Activated CD8-positive, alpha-beta memory T cell treated with anti-CD3 and anti-CD28 coated beads, Interleukin-2, amount 10 ng/mL, durations not matched to agents 7 days and 5 days (primary cell): ENCODE measurements around the gene DBR1. TPM values are rescaled to one million over a fixed set of nuclear protein-coding genes. Genes with fewer than 3 reads are reported as not detected.
"Not testable (repeated sequence)": the region's sequence is repeated elsewhere in the genome, so short reads cannot be mapped to it uniquely, and the experiment has no call there.

Experiments used
- ATAC-seq: fragments of 150-1000 bp; cut with Tn5 transposase; one replicate; pipeline ENCODE4 v1.10.0; 2021; ENCODE audit warnings: moderate library complexity
- CTCF ChIA-PET: fragments of 350-600 bp; sonication (Branson Sonifier 250); formaldehyde crosslinking; loops from one replicate; lab custom pipeline; 2021; ENCODE audit warnings: antibody characterized with exemption; lab: Charles Lee
- DNase-seq: peaks from one replicate; pipeline ENCODE4 v3.0.0-alpha.2; 2020
- H3K27ac Mint-ChIP-seq: one replicate; pipeline ENCODE4 v1.8.0; 2021; ENCODE audit warnings: mild to moderate bottlenecking, mixed read lengths
- H3K27me3 Mint-ChIP-seq: one replicate; pipeline ENCODE4 v1.8.0; 2021; ENCODE audit warnings: mixed read lengths
- H3K36me3 Mint-ChIP-seq: one replicate; pipeline ENCODE4 v1.8.0; 2021; ENCODE audit warnings: mild to moderate bottlenecking, mixed read lengths
- H3K4me1 Mint-ChIP-seq: one replicate; pipeline ENCODE4 v1.8.0; 2021; ENCODE audit warnings: mixed read lengths
- H3K4me3 Mint-ChIP-seq: one replicate; pipeline ENCODE4 v1.8.0; 2021; ENCODE audit warnings: mild to moderate bottlenecking, moderate library complexity, mixed read lengths
- H3K9me3 Mint-ChIP-seq: one replicate; pipeline ENCODE4 v1.8.0; 2022; ENCODE audit warnings: low read depth, mixed read lengths
- total RNA-seq, 2 experiments: library from RNA; stranded (reverse); gene quantifications; one replicate each; pipeline ENCODE4 v1.2.3, GENCODE V29; 2021

The DBR1 gene
- total RNA-seq, 2 experiments from 2014 or later: 22.0 to 23.0 TPM

GRCh38 chr3:138172625-138173024, 2.1 kb downstream of the DBR1 start:
- no peak overlapping the region for H3K27ac Mint-ChIP-seq
- H3K4me3 Mint-ChIP-seq: peak overlapping the region; percentile 48
- DNase-seq (no peak), ATAC-seq (no peak)
- peaks cover 31% of the 10 kb centered on the region for H3K36me3 Mint-ChIP-seq
- CTCF ChIA-PET: interaction anchor here (1.0 to 1.2 kb wide), 2 partner anchors 421 to 743 kb away, joined by 3 read pairs; partner anchors contain the start of gene CEP70
- H3K27me3 Mint-ChIP-seq: no peaks in the 10 kb centered on the region
- peaks cover 33% of the 10 kb centered on the region for H3K4me1 Mint-ChIP-seq
- H3K9me3 Mint-ChIP-seq: no peaks in the 10 kb centered on the region

- no peak overlapping the region for H3K4me3 Mint-ChIP-seq
Measured at GRCh38 chr3:138165061-138165460, 9.7 kb downstream of the DBR1 start.

GRCh38 chr3:138157743-138158142, 17.0 kb downstream of the DBR1 start:
- DNase-seq (no peak), ATAC-seq (no peak)
- H3K4me1 Mint-ChIP-seq: no peaks in the 10 kb centered on the region
- peaks cover 5% of the 10 kb centered on the region for H3K9me3 Mint-ChIP-seq
- peaks cover 2% of the 10 kb centered on the region for H3K27me3 Mint-ChIP-seq
- no peak overlapping the region for H3K4me3 Mint-ChIP-seq
- H3K27ac Mint-ChIP-seq: no peak overlapping the region
- H3K36me3 Mint-ChIP-seq: peaks cover 24% of the 10 kb centered on the region
- CTCF ChIA-PET: no interaction called here

More at GRCh38 chr3:138165061-138165460, 9.7 kb downstream of the DBR1 start:
- Mint-ChIP-seq H3K27me3 (no peaks in the 10 kb centered on the region), H3K27ac (no peak overlapping the region), H3K4me1 (no peaks in the 10 kb centered on the region), H3K9me3 (no peaks in the 10 kb centered on the region), H3K36me3 (peaks cover 60% of the 10 kb centered on the region)
- ATAC-seq (no peak), DNase-seq (no peak)
- CTCF ChIA-PET: no interaction called here

GRCh38 chr3:138154534-138154933, 20.2 kb downstream of the DBR1 start:
- H3K27ac Mint-ChIP-seq: no peak overlapping the region
- DNase-seq: no peak
- H3K9me3 Mint-ChIP-seq: peaks cover 5% of the 10 kb centered on the region
- H3K36me3 Mint-ChIP-seq: peaks cover 3% of the 10 kb centered on the region
- CTCF ChIA-PET: no interaction called here
- H3K27me3 Mint-ChIP-seq: peaks cover 2% of the 10 kb centered on the region
- no peak for ATAC-seq
- H3K4me1 Mint-ChIP-seq: no peaks in the 10 kb centered on the region
- no peak overlapping the region for H3K4me3 Mint-ChIP-seq

GRCh38 chr3:138148503-138148902, 26.2 kb downstream of the DBR1 start:
- Mint-ChIP-seq H3K27ac (no peak overlapping the region), H3K27me3 (peaks cover 19% of the 10 kb centered on the region), H3K4me3 (no peak overlapping the region), H3K4me1 (no peaks in the 10 kb centered on the region), H3K36me3 (peaks cover under 1% of the 10 kb centered on the region), H3K9me3 (no peaks in the 10 kb centered on the region)
- no peak for ATAC-seq
- no peak for DNase-seq
- CTCF ChIA-PET: no interaction called here

- H3K4me3 Mint-ChIP-seq, H3K36me3 Mint-ChIP-seq, CTCF ChIA-PET, DNase-seq, ATAC-seq, H3K27ac Mint-ChIP-seq, H3K4me1 Mint-ChIP-seq, H3K9me3 Mint-ChIP-seq: not testable (repeated sequence)
- H3K27me3 Mint-ChIP-seq: peaks cover 44% of the 10 kb centered on the region
Measured at GRCh38 chr3:138142181-138142580, 32.5 kb downstream of the DBR1 start.

GRCh38 chr3:138140940-138141339, 33.8 kb downstream of the DBR1 start:
- no peak overlapping the region for H3K27ac Mint-ChIP-seq
- peaks cover 46% of the 10 kb centered on the region for H3K27me3 Mint-ChIP-seq

GRCh38 chr3:138139691-138140090, 35.0 kb downstream of the DBR1 start:
- peaks cover 46% of the 10 kb centered on the region for H3K27me3 Mint-ChIP-seq
- no peak overlapping the region for H3K27ac Mint-ChIP-seq
- no peak for DNase-seq
- H3K4me1 Mint-ChIP-seq: peaks cover 2% of the 10 kb centered on the region
- H3K9me3 Mint-ChIP-seq: no peaks in the 10 kb centered on the region
- ATAC-seq: no peak
- no peaks in the 10 kb centered on the region for H3K36me3 Mint-ChIP-seq
- H3K4me3 Mint-ChIP-seq: no peak overlapping the region
- CTCF ChIA-PET: no interaction called here

More at GRCh38 chr3:138140940-138141339, 33.8 kb downstream of the DBR1 start:
- CTCF ChIA-PET: no interaction called here
- ATAC-seq (no peak), DNase-seq (no peak)
- Mint-ChIP-seq H3K36me3 (no peaks in the 10 kb centered on the region), H3K4me1 (peaks cover 2% of the 10 kb centered on the region), H3K4me3 (no peak overlapping the region), H3K9me3 (no peaks in the 10 kb centered on the region)

GRCh38 chr3:138137861-138138260, 36.9 kb downstream of the DBR1 start:
- Mint-ChIP-seq H3K9me3 (no peaks in the 10 kb centered on the region), H3K36me3 (no peaks in the 10 kb centered on the region), H3K4me3 (no peak overlapping the region), H3K27me3 (peaks cover 39% of the 10 kb centered on the region), H3K27ac (no peak overlapping the region), H3K4me1 (peaks cover 2% of the 10 kb centered on the region)
- ATAC-seq (no peak), DNase-seq (no peak)
- CTCF ChIA-PET: no interaction called here

GRCh38 chr3:138136201-138136600, 38.5 kb downstream of the DBR1 start:
- H3K4me1 Mint-ChIP-seq: peaks cover 2% of the 10 kb centered on the region
- no peak overlapping the region for H3K4me3 Mint-ChIP-seq
- CTCF ChIA-PET: no interaction called here
- H3K27ac Mint-ChIP-seq: no peak overlapping the region
- H3K36me3 Mint-ChIP-seq: no peaks in the 10 kb centered on the region
- H3K27me3 Mint-ChIP-seq: peaks cover 31% of the 10 kb centered on the region
- ATAC-seq: no peak
- DNase-seq: no peak
- H3K9me3 Mint-ChIP-seq: no peaks in the 10 kb centered on the region

GRCh38 chr3:138135833-138136194, 38.9 kb downstream of the DBR1 start:
- CTCF ChIA-PET: no interaction called here
- H3K4me1 Mint-ChIP-seq: peaks cover 1% of the 10 kb centered on the region
- DNase-seq: no peak
- ATAC-seq: no peak
- H3K27me3 Mint-ChIP-seq: peaks cover 31% of the 10 kb centered on the region
- H3K27ac Mint-ChIP-seq: no peak overlapping the region
- H3K36me3 Mint-ChIP-seq: no peaks in the 10 kb centered on the region
- H3K9me3 Mint-ChIP-seq: no peaks in the 10 kb centered on the region
- H3K4me3 Mint-ChIP-seq: no peak overlapping the region

- no peaks in the 10 kb centered on the region for H3K36me3 Mint-ChIP-seq
- H3K9me3 Mint-ChIP-seq: no peaks in the 10 kb centered on the region
- no peak overlapping the region for H3K27ac Mint-ChIP-seq
- DNase-seq: no peak
- H3K4me1 Mint-ChIP-seq: no peaks in the 10 kb centered on the region
- H3K4me3 Mint-ChIP-seq: no peak overlapping the region
- CTCF ChIA-PET: no interaction called here
- H3K27me3 Mint-ChIP-seq: peaks cover 33% of the 10 kb centered on the region
- no peak for ATAC-seq
Measured at GRCh38 chr3:138135146-138135832, 39.4 kb downstream of the DBR1 start.

GRCh38 chr3:138132239-138132638, 42.5 kb downstream of the DBR1 start, which contains the start of gene A4GNT:
A4GNT (minus strand) TSS chr3:138132390; CDS start chr3:138131256, 1,134 bp downstream.
- ATAC-seq (no peak), DNase-seq (no peak)
- no peak within 1 kb of the TSS for H3K27ac Mint-ChIP-seq
- H3K36me3 Mint-ChIP-seq: no peaks in the 10 kb centered on the region
- H3K9me3 Mint-ChIP-seq: no peaks in the 10 kb centered on the region
- H3K4me1 Mint-ChIP-seq: no peaks in the 10 kb centered on the region
- H3K27me3 Mint-ChIP-seq: peaks cover 35% of the 10 kb centered on the region
- CTCF ChIA-PET: interaction anchor here (0.6 to 0.8 kb wide), 2 partner anchors 11 to 12 kb away, joined by 3 to 5 read pairs; no protein-coding TSS in a partner anchor
- H3K4me3 Mint-ChIP-seq: no peak within 1 kb of the TSS

GRCh38 chr3:138127636-138128365, 46.9 kb downstream of the DBR1 start:
- Mint-ChIP-seq H3K36me3 (no peaks in the 10 kb centered on the region), H3K4me3 (no peak overlapping the region), H3K27ac (no peak overlapping the region), H3K4me1 (peaks cover 1% of the 10 kb centered on the region), H3K27me3 (peaks cover 31% of the 10 kb centered on the region), H3K9me3 (no peaks in the 10 kb centered on the region)
- CTCF ChIA-PET: no interaction called here
- DNase-seq: no peak
- no peak for ATAC-seq
